HepG2 (cell line): ENCODE data around the gene LYZ. TPM values are rescaled to one million over a fixed set of nuclear protein-coding genes. Genes with fewer than 3 reads are reported as not detected.
A peak's percentile ranks its signal among the peaks of the same experiment; 100 is the strongest.

Source experiments
- DNMT1 ChIP-seq: sonication (generic); formaldehyde crosslinking; IDR thresholded peaks from 2 replicates; pipeline ENCODE4 v1.5.1; 2020; ENCODE audit warnings: mild to moderate bottlenecking, missing genetic modification reagents
- FOXK1 ChIP-seq: sonication (generic); formaldehyde crosslinking; IDR thresholded peaks from 2 replicates; pipeline ENCODE4 v1.4.0; 2020; ENCODE audit warnings: low read depth, missing genetic modification reagents, borderline replicate concordance
- HMG20B ChIP-seq: conservative IDR thresholded peaks from 2 replicates; pipeline ENCODE4 v1.6.1; 2016; ENCODE audit warnings: missing genetic modification reagents, missing compliant biosample characterization
- RBFOX2 ChIP-seq: fragments of 200-400 bp; formaldehyde crosslinking; IDR thresholded peaks from 2 replicates; pipeline ENCODE4 v1.6.1; 2017; ENCODE audit warnings: low read depth, mild to moderate bottlenecking, low read length
- SMC3 ChIP-seq: IDR thresholded peaks from 2 replicates; pipeline ENCODE4 v1.6.1; 2011; ENCODE audit warnings: low read length, improper control_type of control experiment
- SNAPC2 ChIP-seq: sonication (generic); formaldehyde crosslinking; IDR thresholded peaks from 2 replicates; pipeline ENCODE4 v1.8.1; 2022; ENCODE audit warnings: mild to moderate bottlenecking, missing genetic modification reagents
- STAT5B ChIP-seq: sonication (generic); formaldehyde crosslinking; IDR thresholded peaks from 2 replicates; pipeline ENCODE4 v1.4.0; 2020; ENCODE audit warnings: missing genetic modification reagents
- YY1 ChIP-seq: IDR thresholded peaks from 2 replicates; pipeline ENCODE4 v1.6.1; 2011; ENCODE audit warnings: low read length, low read depth, moderate library complexity, mild to moderate bottlenecking; ENCODE audit not compliant: insufficient read depth, insufficient replicate concordance
- ZFP1 ChIP-seq: IDR thresholded peaks from 2 replicates; pipeline ENCODE4 v1.6.1; 2016
- ZFP36L2 ChIP-seq: sonication (generic); formaldehyde crosslinking; IDR thresholded peaks from 2 replicates; pipeline ENCODE4 v1.4.0; 2020; ENCODE audit warnings: missing genetic modification reagents
- ZNF30 ChIP-seq: sonication (generic); formaldehyde crosslinking; IDR thresholded peaks from 2 replicates; pipeline ENCODE4 v1.5.0; 2020; ENCODE audit warnings: mild to moderate bottlenecking, missing genetic modification reagents
- ZNF367 ChIP-seq: sonication (generic); formaldehyde crosslinking; IDR thresholded peaks from 2 replicates; pipeline ENCODE4 v1.4.0; 2020; ENCODE audit warnings: missing genetic modification reagents, borderline replicate concordance
- ZNF589 ChIP-seq: sonication (generic); formaldehyde crosslinking; conservative IDR thresholded peaks from 2 replicates; pipeline ENCODE4 v1.8.0; 2022; ENCODE audit warnings: mild to moderate bottlenecking, moderate library complexity, missing genetic modification reagents
- polyA plus RNA-seq, 8 experiments: library from polyadenylated mRNA; depleted of rRNA in 3 of 8; stranded (reverse) in 7 of 8; unstranded in 1 of 8; fragments of >200 nt; fragmentation: Illumina TruSeq in 4 of 8; extraction: Trizol in 4 of 8; gene quantifications; 2 replicates each; pipeline versions ENCODE4 v1.2.1 to v1.2.3, GENCODE V29; 2011 to 2016; ENCODE audit warnings: low read depth in 4 of 8, missing spikeins in 1 of 8, mixed read lengths in 1 of 8; ENCODE audit not compliant: insufficient read depth in 1 of 8
- total RNA-seq, 5 experiments: library from RNA; depleted of rRNA; stranded (reverse); fragments of >200 nt; fragmentation: Illumina TruSeq; extraction: Trizol; gene quantifications; 2 replicates each; pipeline ENCODE4 v1.2.3, GENCODE V29; 2016; ENCODE audit warnings: low read depth in 1 of 5
- TF ChIP-seq, protein P1 (sequence below): sonication (generic); formaldehyde crosslinking; IDR thresholded peaks from 2 replicates; pipeline ENCODE4 v1.4.0; 2020; ENCODE audit warnings: mild to moderate bottlenecking, missing genetic modification reagents, borderline replicate concordance
- TF ChIP-seq, protein P2 (sequence below): sonication (generic); formaldehyde crosslinking; IDR thresholded peaks from 2 replicates; pipeline ENCODE4 v1.5.0; 2020; ENCODE audit warnings: missing genetic modification reagents
- TF ChIP-seq, protein P3 (sequence below): sonication (generic); formaldehyde crosslinking; IDR thresholded peaks from 2 replicates; pipeline ENCODE4 v1.4.0; 2020; ENCODE audit warnings: missing genetic modification reagents
- TF ChIP-seq, protein P4 (sequence below): sonication (generic); formaldehyde crosslinking; IDR thresholded peaks from 2 replicates; pipeline ENCODE4 v1.4.0; 2020; ENCODE audit warnings: missing genetic modification reagents
- TF ChIP-seq, protein P5 (sequence below): IDR thresholded peaks from 2 replicates; pipeline ENCODE4 v1.6.1; 2016

The LYZ gene
- total and polyA plus RNA-seq, 2 of the 13 experiments (the other 11 are each of a cell fraction or from before 2014, with no cell fraction given): 1,788 to 2,054 TPM

DNA sequence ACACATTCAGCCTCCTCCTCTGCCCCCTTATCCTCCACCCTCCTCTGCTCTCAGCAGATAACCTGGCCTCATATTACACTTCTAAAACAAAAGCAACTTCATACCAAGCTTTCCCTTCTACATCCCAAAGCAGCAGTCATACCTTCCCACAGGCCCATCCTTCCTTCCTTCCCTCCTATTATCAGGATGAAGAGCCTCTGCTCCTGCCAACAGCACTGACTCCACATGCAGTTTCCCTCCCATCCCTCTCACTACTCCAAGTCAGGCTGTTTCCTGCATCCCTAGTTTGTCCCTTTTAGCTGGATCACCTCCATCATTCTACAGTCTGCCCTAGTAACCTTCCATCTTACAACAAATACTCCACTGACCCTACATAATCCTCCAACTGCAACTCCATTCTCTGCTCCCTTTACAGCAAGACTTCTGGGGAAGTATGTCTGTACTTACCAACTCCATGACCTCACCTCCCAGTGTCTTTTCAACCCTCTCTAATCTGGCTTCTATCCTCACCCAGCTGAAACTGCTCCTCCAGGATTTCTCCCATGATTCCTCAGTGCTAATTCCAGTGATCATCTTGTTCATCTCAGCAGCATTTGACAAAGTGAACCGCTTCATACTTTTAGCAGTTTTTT is 6.5 kb downstream of the LYZ start (continued):
- TF ChIP-seq ZNF589 (peak; percentile 69; the same call in 1 of the 2 replicates), RBFOX2 (peak; percentile 82), ZFP1 (CRISPR knock-in tag) (peak; percentile 21; the same call in 1 of the 2 replicates), SNAPC2 (CRISPR knock-in tag) (peak; percentile 76; the same call in 1 of the 2 replicates), SMC3 (no peak), YY1 (no peak), ZFP36L2 (0 out of 2 replicates have a peak, but pooled peaks have one; percentile 34), HMG20B (peak; percentile 50; the same call in 1 of the 2 replicates), ZNF30 (CRISPR knock-in tag) (no peak), ZNF367 (CRISPR knock-in tag) (0 out of 2 replicates have a peak, but pooled peaks have one; percentile 33), DNMT1 (CRISPR knock-in tag) (0 out of 2 replicates have a peak, but pooled peaks have one; percentile 51), FOXK1 (no peak), STAT5B (CRISPR knock-in tag) (peak; percentile 91)
- TF ChIP-seq, protein P1, sequence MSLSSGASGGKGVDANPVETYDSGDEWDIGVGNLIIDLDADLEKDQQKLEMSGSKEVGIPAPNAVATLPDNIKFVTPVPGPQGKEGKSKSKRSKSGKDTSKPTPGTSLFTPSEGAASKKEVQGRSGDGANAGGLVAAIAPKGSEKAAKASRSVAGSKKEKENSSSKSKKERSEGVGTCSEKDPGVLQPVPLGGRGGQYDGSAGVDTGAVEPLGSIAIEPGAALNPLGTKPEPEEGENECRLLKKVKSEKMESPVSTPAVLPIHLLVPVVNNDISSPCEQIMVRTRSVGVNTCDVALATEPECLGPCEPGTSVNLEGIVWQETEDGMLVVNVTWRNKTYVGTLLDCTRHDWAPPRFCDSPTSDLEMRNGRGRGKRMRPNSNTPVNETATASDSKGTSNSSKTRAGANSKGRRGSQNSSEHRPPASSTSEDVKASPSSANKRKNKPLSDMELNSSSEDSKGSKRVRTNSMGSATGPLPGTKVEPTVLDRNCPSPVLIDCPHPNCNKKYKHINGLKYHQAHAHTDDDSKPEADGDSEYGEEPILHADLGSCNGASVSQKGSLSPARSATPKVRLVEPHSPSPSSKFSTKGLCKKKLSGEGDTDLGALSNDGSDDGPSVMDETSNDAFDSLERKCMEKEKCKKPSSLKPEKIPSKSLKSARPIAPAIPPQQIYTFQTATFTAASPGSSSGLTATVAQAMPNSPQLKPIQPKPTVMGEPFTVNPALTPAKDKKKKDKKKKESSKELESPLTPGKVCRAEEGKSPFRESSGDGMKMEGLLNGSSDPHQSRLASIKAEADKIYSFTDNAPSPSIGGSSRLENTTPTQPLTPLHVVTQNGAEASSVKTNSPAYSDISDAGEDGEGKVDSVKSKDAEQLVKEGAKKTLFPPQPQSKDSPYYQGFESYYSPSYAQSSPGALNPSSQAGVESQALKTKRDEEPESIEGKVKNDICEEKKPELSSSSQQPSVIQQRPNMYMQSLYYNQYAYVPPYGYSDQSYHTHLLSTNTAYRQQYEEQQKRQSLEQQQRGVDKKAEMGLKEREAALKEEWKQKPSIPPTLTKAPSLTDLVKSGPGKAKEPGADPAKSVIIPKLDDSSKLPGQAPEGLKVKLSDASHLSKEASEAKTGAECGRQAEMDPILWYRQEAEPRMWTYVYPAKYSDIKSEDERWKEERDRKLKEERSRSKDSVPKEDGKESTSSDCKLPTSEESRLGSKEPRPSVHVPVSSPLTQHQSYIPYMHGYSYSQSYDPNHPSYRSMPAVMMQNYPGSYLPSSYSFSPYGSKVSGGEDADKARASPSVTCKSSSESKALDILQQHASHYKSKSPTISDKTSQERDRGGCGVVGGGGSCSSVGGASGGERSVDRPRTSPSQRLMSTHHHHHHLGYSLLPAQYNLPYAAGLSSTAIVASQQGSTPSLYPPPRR (CRISPR knock-in tag): 0 out of 2 replicates have a peak, but pooled peaks have one; percentile 48
- TF ChIP-seq, protein P2, sequence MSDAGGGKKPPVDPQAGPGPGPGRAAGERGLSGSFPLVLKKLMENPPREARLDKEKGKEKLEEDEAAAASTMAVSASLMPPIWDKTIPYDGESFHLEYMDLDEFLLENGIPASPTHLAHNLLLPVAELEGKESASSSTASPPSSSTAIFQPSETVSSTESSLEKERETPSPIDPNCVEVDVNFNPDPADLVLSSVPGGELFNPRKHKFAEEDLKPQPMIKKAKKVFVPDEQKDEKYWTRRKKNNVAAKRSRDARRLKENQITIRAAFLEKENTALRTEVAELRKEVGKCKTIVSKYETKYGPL (CRISPR knock-in tag): peak; percentile 46; the same call in 1 of the 2 replicates
- TF ChIP-seq, protein P3, sequence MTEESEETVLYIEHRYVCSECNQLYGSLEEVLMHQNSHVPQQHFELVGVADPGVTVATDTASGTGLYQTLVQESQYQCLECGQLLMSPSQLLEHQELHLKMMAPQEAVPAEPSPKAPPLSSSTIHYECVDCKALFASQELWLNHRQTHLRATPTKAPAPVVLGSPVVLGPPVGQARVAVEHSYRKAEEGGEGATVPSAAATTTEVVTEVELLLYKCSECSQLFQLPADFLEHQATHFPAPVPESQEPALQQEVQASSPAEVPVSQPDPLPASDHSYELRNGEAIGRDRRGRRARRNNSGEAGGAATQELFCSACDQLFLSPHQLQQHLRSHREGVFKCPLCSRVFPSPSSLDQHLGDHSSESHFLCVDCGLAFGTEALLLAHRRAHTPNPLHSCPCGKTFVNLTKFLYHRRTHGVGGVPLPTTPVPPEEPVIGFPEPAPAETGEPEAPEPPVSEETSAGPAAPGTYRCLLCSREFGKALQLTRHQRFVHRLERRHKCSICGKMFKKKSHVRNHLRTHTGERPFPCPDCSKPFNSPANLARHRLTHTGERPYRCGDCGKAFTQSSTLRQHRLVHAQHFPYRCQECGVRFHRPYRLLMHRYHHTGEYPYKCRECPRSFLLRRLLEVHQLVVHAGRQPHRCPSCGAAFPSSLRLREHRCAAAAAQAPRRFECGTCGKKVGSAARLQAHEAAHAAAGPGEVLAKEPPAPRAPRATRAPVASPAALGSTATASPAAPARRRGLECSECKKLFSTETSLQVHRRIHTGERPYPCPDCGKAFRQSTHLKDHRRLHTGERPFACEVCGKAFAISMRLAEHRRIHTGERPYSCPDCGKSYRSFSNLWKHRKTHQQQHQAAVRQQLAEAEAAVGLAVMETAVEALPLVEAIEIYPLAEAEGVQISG (CRISPR knock-in tag): peak; percentile 71
- TF ChIP-seq, protein P4, sequence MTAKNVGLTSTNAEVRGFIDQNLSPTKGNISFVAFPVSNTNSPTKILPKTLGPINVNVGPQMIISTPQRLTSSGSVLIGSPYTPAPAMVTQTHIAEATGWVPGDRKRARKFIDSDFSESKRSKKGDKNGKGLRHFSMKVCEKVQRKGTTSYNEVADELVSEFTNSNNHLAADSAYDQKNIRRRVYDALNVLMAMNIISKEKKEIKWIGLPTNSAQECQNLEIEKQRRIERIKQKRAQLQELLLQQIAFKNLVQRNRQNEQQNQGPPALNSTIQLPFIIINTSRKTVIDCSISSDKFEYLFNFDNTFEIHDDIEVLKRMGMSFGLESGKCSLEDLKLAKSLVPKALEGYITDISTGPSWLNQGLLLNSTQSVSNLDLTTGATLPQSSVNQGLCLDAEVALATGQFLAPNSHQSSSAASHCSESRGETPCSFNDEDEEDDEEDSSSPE (CRISPR knock-in tag): peak; percentile 57
- TF ChIP-seq, protein P5, sequence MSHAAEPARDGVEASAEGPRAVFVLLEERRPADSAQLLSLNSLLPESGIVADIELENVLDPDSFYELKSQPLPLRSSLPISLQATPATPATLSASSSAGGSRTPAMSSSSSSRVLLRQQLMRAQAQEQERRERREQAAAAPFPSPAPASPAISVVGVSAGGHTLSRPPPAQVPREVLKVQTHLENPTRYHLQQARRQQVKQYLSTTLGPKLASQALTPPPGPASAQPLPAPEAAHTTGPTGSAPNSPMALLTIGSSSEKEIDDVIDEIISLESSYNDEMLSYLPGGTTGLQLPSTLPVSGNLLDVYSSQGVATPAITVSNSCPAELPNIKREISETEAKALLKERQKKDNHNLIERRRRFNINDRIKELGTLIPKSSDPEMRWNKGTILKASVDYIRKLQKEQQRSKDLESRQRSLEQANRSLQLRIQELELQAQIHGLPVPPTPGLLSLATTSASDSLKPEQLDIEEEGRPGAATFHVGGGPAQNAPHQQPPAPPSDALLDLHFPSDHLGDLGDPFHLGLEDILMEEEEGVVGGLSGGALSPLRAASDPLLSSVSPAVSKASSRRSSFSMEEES (CRISPR knock-in tag): 0 out of 2 replicates have a peak, but pooled peaks have one; percentile 22
